ENCODE data around the gene TIMM22.
A peak's percentile ranks its signal among the peaks of the same experiment; 100 is the strongest.
"Not testable (repeated sequence)": the region's sequence is repeated elsewhere in the genome, so short reads cannot be mapped to it uniquely, and the experiment has no call there.

Gene TIMM22

GRCh38 chr17:951325-952132 lies 45.4 kb upstream of the TIMM22 start:
- Histone ChIP-seq H3K23ac (ENCODE audit: low read depth, low read length, poor library complexity) (no peak overlapping the region), H3K4me1 (ENCODE audit: control insufficient read depth in 2 of 2, insufficient read depth in 1 of 2, low read depth in 1 of 2, low read length in 2 of 2) (peaks cover 17 to 19% of the 10 kb centered on the region in 2 donors), H3K18ac (ENCODE audit: low read length) (peak overlapping the region; percentile 96), H3K4ac (ENCODE audit: low read length) (no peak overlapping the region), H3K27me3 (ENCODE audit: control insufficient read depth in 3 of 3, insufficient read depth in 3 of 3, low read depth in 1 of 3, low read length in 3 of 3) (no peaks in the 10 kb centered on the region), H2BK12ac (ENCODE audit: low read length) (no peak overlapping the region), H2AK5ac (ENCODE audit: low read depth, low read length) (peak overlapping the region; percentile 63), H3K4me3 (ENCODE audit: low read length in 2 of 2) (peak overlapping the region in 1 of 2 donors; percentile 28), H3K36me3 (replicated peaks in 1 of 2; ENCODE audit: control insufficient read depth in 2 of 2, insufficient read depth in 2 of 2, low read length in 2 of 2) (peaks cover 4 to 24% of the 10 kb centered on the region in 2 donors), H3K9me3 (replicated peaks in 1 of 2; ENCODE audit: control insufficient read depth in 2 of 2, insufficient read depth in 1 of 2, low read depth in 1 of 2, low read length in 2 of 2) (peaks cover 3 to 4% of the 10 kb centered on the region in 2 donors), H3K9ac (ENCODE audit: low read depth, low read length, poor library complexity) (peak overlapping the region; percentile 72), H4K91ac (ENCODE audit: low read depth, low read length, poor library complexity) (no peak overlapping the region), H2BK120ac (ENCODE audit: low read depth, low read length) (peak overlapping the region; percentile 97), H3K14ac (ENCODE audit: low read length) (peak overlapping the region; percentile 21), H2AFZ (ENCODE audit: low read length) (peak overlapping the region; percentile 64), H4K8ac (ENCODE audit: low read depth, low read length) (no peak overlapping the region), H2BK5ac (ENCODE audit: low read length) (peak overlapping the region; percentile 82), H3K4me2 (ENCODE audit: insufficient read depth, low read length, poor library complexity, severe bottlenecking) (peak overlapping the region; percentile 73), H3K27ac (replicated peaks; ENCODE audit: low read length) (peak overlapping the region; percentile 98), H2BK15ac (ENCODE audit: low read length) (peak overlapping the region; percentile 81), H3K79me1 (ENCODE audit: low read depth, low read length) (peaks cover 3% of the 10 kb centered on the region)
- no CpG with 5 or more reads among the region's 27 CpGs for WGBS, 2 donors (ENCODE audit: extremely low coverage in 2 of 2, insufficient read length in 2 of 2, insufficient replicate concordance in 1 of 2)
- peak; percentile 67 for DNase-seq (ENCODE audit: low spot score)

DNA sequence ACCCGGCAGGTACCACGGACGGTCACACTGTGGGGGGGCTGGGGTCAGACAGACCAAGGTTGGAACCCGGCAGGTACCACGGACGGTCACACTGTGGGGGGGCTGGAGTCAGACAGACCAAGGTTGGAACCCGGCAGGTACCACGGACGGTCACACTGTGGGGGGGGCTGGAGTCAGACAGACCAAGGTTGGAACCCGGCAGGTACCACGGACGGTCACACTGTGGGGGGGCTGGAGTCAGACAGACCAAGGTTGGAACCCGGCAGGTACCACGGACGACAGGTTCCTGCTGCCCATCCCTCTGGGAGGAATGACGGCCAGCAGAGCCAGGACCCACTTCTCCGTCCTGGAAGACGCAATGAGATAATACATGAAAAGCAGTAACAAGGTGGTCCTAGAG lies 44.3 kb upstream of the TIMM22 start:
- not testable (repeated sequence) for H3K4ac ChIP-seq (ENCODE audit: low read length); H3K4me2 ChIP-seq (ENCODE audit: insufficient read depth, low read length, poor library complexity, severe bottlenecking); H3K18ac ChIP-seq (ENCODE audit: low read length); H3K27me3 ChIP-seq (ENCODE audit: control insufficient read depth in 3 of 3, insufficient read depth in 3 of 3, low read depth in 1 of 3, low read length in 3 of 3); H3K9me3 ChIP-seq (replicated peaks in 1 of 2; ENCODE audit: control insufficient read depth in 2 of 2, insufficient read depth in 1 of 2, low read depth in 1 of 2, low read length in 2 of 2); DNase-seq (ENCODE audit: low spot score); H3K27ac ChIP-seq (replicated peaks; ENCODE audit: low read length); H2BK120ac ChIP-seq (ENCODE audit: low read depth, low read length); H4K8ac ChIP-seq (ENCODE audit: low read depth, low read length); H3K79me1 ChIP-seq (ENCODE audit: low read depth, low read length); H3K14ac ChIP-seq (ENCODE audit: low read length); H3K4me3 ChIP-seq (ENCODE audit: low read length in 2 of 2); H3K9ac ChIP-seq (ENCODE audit: low read depth, low read length, poor library complexity); H2AFZ ChIP-seq (ENCODE audit: low read length); H4K91ac ChIP-seq (ENCODE audit: low read depth, low read length, poor library complexity); H2BK5ac ChIP-seq (ENCODE audit: low read length); H2BK12ac ChIP-seq (ENCODE audit: low read length)
- H3K36me3 ChIP-seq (replicated peaks in 1 of 2; ENCODE audit: control insufficient read depth in 2 of 2, insufficient read depth in 2 of 2, low read length in 2 of 2) = peaks cover under 1 to 27% of the 10 kb centered on the region in 2 donors
- H3K4me1 ChIP-seq (ENCODE audit: control insufficient read depth in 2 of 2, insufficient read depth in 1 of 2, low read depth in 1 of 2, low read length in 2 of 2) = peaks cover 17 to 19% of the 10 kb centered on the region in 2 donors
- WGBS, 2 donors (ENCODE audit: extremely low coverage in 2 of 2, insufficient read length in 2 of 2, insufficient replicate concordance in 1 of 2) = no CpG with 5 or more reads among the region's 18 CpGs
- peak overlapping the region; percentile 65 for H3K23ac ChIP-seq (ENCODE audit: low read depth, low read length, poor library complexity)
- peak overlapping the region; percentile 93 for H2AK5ac ChIP-seq (ENCODE audit: low read depth, low read length)
- peak overlapping the region; percentile 87 for H2BK15ac ChIP-seq (ENCODE audit: low read length)

DNA sequence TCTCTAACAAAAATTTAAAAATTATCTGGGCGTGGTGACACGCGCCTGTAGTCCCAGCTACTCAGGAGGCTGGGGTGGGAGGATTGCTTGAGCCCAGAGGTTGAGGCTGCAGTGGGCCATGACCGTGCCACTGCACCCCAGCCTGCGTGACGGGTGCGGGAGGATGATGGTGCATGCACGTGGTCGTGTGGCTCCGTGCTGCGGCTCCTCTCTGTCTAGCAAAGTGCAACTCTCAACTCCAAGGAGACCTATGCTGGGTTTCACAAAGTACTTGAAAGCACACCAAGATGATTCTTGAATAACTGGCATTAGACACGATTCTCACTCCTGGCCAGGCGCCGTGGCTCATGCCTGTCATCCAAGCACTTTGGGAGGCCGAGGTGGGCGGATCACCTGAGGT lies 43.2 kb upstream of the TIMM22 start:
- DNase-seq (ENCODE audit: low spot score) = no peak
- H2BK12ac ChIP-seq (ENCODE audit: low read length) = no peak overlapping the region
- H3K4me3 ChIP-seq (ENCODE audit: low read length in 2 of 2) = no peak overlapping the region
- H3K18ac ChIP-seq (ENCODE audit: low read length) = no peak overlapping the region
- peaks cover 18 to 19% of the 10 kb centered on the region in 2 donors for H3K4me1 ChIP-seq (ENCODE audit: control insufficient read depth in 2 of 2, insufficient read depth in 1 of 2, low read depth in 1 of 2, low read length in 2 of 2)
- no peaks in the 10 kb centered on the region for H3K27me3 ChIP-seq (ENCODE audit: control insufficient read depth in 3 of 3, insufficient read depth in 3 of 3, low read depth in 1 of 3, low read length in 3 of 3)
- no peak overlapping the region for H3K9ac ChIP-seq (ENCODE audit: low read depth, low read length, poor library complexity)
- no peak overlapping the region for H4K91ac ChIP-seq (ENCODE audit: low read depth, low read length, poor library complexity)
- H2AK5ac ChIP-seq (ENCODE audit: low read depth, low read length) = peak overlapping the region; percentile 63
- H2BK120ac ChIP-seq (ENCODE audit: low read depth, low read length) = no peak overlapping the region
- H3K14ac ChIP-seq (ENCODE audit: low read length) = no peak overlapping the region
- H2BK5ac ChIP-seq (ENCODE audit: low read length) = no peak overlapping the region
- peaks cover 3 to 36% of the 10 kb centered on the region in 2 donors for H3K36me3 ChIP-seq (replicated peaks in 1 of 2; ENCODE audit: control insufficient read depth in 2 of 2, insufficient read depth in 2 of 2, low read length in 2 of 2)
- H3K79me1 ChIP-seq (ENCODE audit: low read depth, low read length) = peaks cover 3% of the 10 kb centered on the region
- no peak overlapping the region for H2AFZ ChIP-seq (ENCODE audit: low read length)
- H3K4ac ChIP-seq (ENCODE audit: low read length) = no peak overlapping the region
- H3K27ac ChIP-seq (replicated peaks; ENCODE audit: low read length) = no peak overlapping the region
- no peak overlapping the region for H3K4me2 ChIP-seq (ENCODE audit: insufficient read depth, low read length, poor library complexity, severe bottlenecking)
- no CpG with 5 or more reads among the region's 16 CpGs for WGBS, 2 donors (ENCODE audit: extremely low coverage in 2 of 2, insufficient read length in 2 of 2, insufficient replicate concordance in 1 of 2)
- no peak overlapping the region for H2BK15ac ChIP-seq (ENCODE audit: low read length)
- no peak overlapping the region for H4K8ac ChIP-seq (ENCODE audit: low read depth, low read length)
- H3K23ac ChIP-seq (ENCODE audit: low read depth, low read length, poor library complexity) = no peak overlapping the region
- peaks cover 2 to 3% of the 10 kb centered on the region in 2 donors for H3K9me3 ChIP-seq (replicated peaks in 1 of 2; ENCODE audit: control insufficient read depth in 2 of 2, insufficient read depth in 1 of 2, low read depth in 1 of 2, low read length in 2 of 2)

DNA sequence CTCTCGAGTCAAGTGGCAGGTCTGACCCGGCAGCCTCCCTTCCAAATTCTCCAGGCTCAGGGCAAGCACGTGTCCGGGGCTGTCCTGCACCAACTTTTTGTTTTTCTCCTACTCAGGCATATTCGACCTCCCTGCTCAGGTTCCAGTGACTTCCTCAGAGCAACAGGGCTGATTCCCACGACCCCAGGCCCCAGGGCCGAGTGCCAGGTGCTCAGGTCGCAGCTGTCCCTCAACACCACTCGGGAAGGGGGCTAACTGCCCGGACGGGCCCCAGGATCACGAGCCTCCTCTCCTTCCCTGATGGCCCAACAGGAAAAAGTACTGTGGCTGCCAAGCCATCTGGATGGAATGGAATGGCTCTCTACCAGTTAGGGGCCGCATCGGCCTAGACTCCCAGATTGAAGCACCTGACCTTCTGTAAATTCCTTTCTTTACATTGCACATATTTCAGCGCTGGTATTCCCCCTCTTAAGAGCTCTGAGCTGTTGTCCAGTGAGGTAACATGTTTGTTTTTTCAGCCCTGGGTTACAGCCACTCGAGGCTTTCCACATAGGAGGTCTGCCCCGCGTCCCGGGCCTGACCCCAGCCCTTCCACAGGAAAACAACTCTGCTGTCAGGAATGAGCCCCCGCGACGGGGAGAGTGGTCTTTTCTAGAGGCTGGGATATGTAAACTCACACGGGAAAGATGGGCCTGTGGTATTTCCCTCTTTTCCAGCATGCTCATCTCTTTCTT lies 42.3 kb upstream of the TIMM22 start:
- no peak overlapping the region for H2AFZ ChIP-seq (ENCODE audit: low read length)
- peaks cover 2 to 3% of the 10 kb centered on the region in 2 donors for H3K9me3 ChIP-seq (replicated peaks in 1 of 2; ENCODE audit: control insufficient read depth in 2 of 2, insufficient read depth in 1 of 2, low read depth in 1 of 2, low read length in 2 of 2)
- no peak overlapping the region for H3K14ac ChIP-seq (ENCODE audit: low read length)
- H3K4me3 ChIP-seq (ENCODE audit: low read length in 2 of 2) = no peak overlapping the region
- H3K4me2 ChIP-seq (ENCODE audit: insufficient read depth, low read length, poor library complexity, severe bottlenecking) = no peak overlapping the region
- H3K27me3 ChIP-seq (ENCODE audit: control insufficient read depth in 3 of 3, insufficient read depth in 3 of 3, low read depth in 1 of 3, low read length in 3 of 3) = no peaks in the 10 kb centered on the region
- no peak for DNase-seq (ENCODE audit: low spot score)
- H3K36me3 ChIP-seq (replicated peaks in 1 of 2; ENCODE audit: control insufficient read depth in 2 of 2, insufficient read depth in 2 of 2, low read length in 2 of 2) = peaks cover 3 to 41% of the 10 kb centered on the region in 2 donors
- no peak overlapping the region for H3K9ac ChIP-seq (ENCODE audit: low read depth, low read length, poor library complexity)
- peak overlapping the region; percentile 53 for H2BK5ac ChIP-seq (ENCODE audit: low read length)
- no CpG with 5 or more reads among the region's 23 CpGs for WGBS, 2 donors (ENCODE audit: extremely low coverage in 2 of 2, insufficient read length in 2 of 2, insufficient replicate concordance in 1 of 2)
- no peak overlapping the region for H2BK15ac ChIP-seq (ENCODE audit: low read length)
- H3K18ac ChIP-seq (ENCODE audit: low read length) = peak overlapping the region; percentile 31
- H3K4me1 ChIP-seq (ENCODE audit: control insufficient read depth in 2 of 2, insufficient read depth in 1 of 2, low read depth in 1 of 2, low read length in 2 of 2) = peaks cover 17 to 18% of the 10 kb centered on the region in 2 donors
- no peak overlapping the region for H3K4ac ChIP-seq (ENCODE audit: low read length)
- H4K91ac ChIP-seq (ENCODE audit: low read depth, low read length, poor library complexity) = peak overlapping the region; percentile 85
- H2AK5ac ChIP-seq (ENCODE audit: low read depth, low read length) = peak overlapping the region; percentile 53
- H3K27ac ChIP-seq (replicated peaks; ENCODE audit: low read length) = peak overlapping the region; percentile 66
- H2BK12ac ChIP-seq (ENCODE audit: low read length) = no peak overlapping the region
- H3K79me1 ChIP-seq (ENCODE audit: low read depth, low read length) = peaks cover 7% of the 10 kb centered on the region
- no peak overlapping the region for H3K23ac ChIP-seq (ENCODE audit: low read depth, low read length, poor library complexity)
- H2BK120ac ChIP-seq (ENCODE audit: low read depth, low read length) = no peak overlapping the region
- H4K8ac ChIP-seq (ENCODE audit: low read depth, low read length) = no peak overlapping the region

Data from neuronal stem cell (in vitro differentiated cells).